ENCODE data around the gene SLC17A6.

- TF ChIP-seq EZH2 (IDR thresholded peaks at IDR 0.05; ENCODE audit: borderline replicate concordance, low read depth, low read length, poor library complexity, severe bottlenecking) (no peak), CTCF (conservative IDR thresholded peaks at IDR 0.05; ENCODE audit: low read depth, low read length) (no peak)
Measured at GRCh38 chr11:22340235-22340634, 2.1 kb downstream of the SLC17A6 start.
